PC-9 (cell line): ENCODE data around the gene ANKRD33B. TPM values are rescaled to one million over a fixed set of nuclear protein-coding genes. Genes with fewer than 3 reads are reported as not detected.
"Not testable (repeated sequence)": the region's sequence is repeated elsewhere in the genome, so short reads cannot be mapped to it uniquely, and the experiment has no call there.

Experiments used
- BruUV-seq: library from RNA; stranded (reverse); fragments of 400-500 nt; replicated peaks from 2 replicates; lab custom pipeline; 2021; lab: Mats Ljungman, UMichigan
- CTCF ChIA-PET: fragments of 300-600 bp; sonication (Branson Sonifier 250); formaldehyde crosslinking; loops from one replicate; lab custom pipeline; 2022; ENCODE audit warnings: antibody characterized with exemption; lab: Charles Lee
- POLR2A ChIA-PET: fragments of 300-600 bp; sonication (Branson Sonifier 250); formaldehyde crosslinking; loops from one replicate; lab custom pipeline; 2022; ENCODE audit warnings: antibody characterized with exemption; ENCODE audit not compliant: unreplicated experiment; lab: Charles Lee
- DNase-seq, 2 experiments: peaks; one replicate each; pipeline versions ENCODE4 v3.0.0 to v3.0.0-alpha.2; 2015 to 2022; ENCODE audit warnings: mixed read lengths in 1 of 2
- H2AFZ ChIP-seq: fragments of 200-600 bp; sonication (generic); 2 replicates; pipeline ENCODE4 v1.8.1; 2017; ENCODE audit warnings: antibody characterized with exemption
- H3F3A ChIP-seq: fragments of 200-600 bp; sonication (generic); 2 replicates; pipeline ENCODE4 v1.8.1; 2017; ENCODE audit warnings: antibody characterized with exemption, mild to moderate bottlenecking, low read depth; ENCODE audit not compliant: insufficient read depth
- H3K27ac ChIP-seq: fragments of 200-600 bp; sonication (generic); 2 replicates; pipeline ENCODE4 v1.6.1; 2016; ENCODE audit warnings: mixed run types
- H3K27me3 ChIP-seq: fragments of 200-600 bp; sonication (generic); 2 replicates; pipeline ENCODE4 v1.6.1; 2016; ENCODE audit warnings: low read depth, mixed run types; ENCODE audit not compliant: insufficient read depth
- H3K36me3 ChIP-seq: fragments of 200-600 bp; sonication (generic); 2 replicates; pipeline ENCODE4 v1.6.1; 2016; ENCODE audit warnings: low read depth, mixed run types
- H3K4me1 ChIP-seq: fragments of 200-600 bp; sonication (generic); replicated peaks from 2 replicates; pipeline ENCODE4 v1.6.1; 2016; ENCODE audit warnings: mixed run types; ENCODE audit not compliant: insufficient read depth
- H3K4me2 ChIP-seq: fragments of 200-600 bp; sonication (generic); 2 replicates; pipeline ENCODE4 v1.6.1; 2017; ENCODE audit warnings: mixed run types
- H3K4me3 ChIP-seq: fragments of 200-600 bp; sonication (generic); 2 replicates; pipeline ENCODE4 v1.6.1; 2016; ENCODE audit warnings: mixed run types
- H3K79me2 ChIP-seq: fragments of 200-600 bp; sonication (generic); 2 replicates; pipeline ENCODE4 v1.6.1; 2017; ENCODE audit warnings: low read depth, mixed run types
- H3K9me2 ChIP-seq: fragments of 200-600 bp; sonication (generic); 2 replicates; pipeline ENCODE4 v1.8.1; 2017; ENCODE audit warnings: mild to moderate bottlenecking; ENCODE audit not compliant: insufficient read depth
- H3K9me3 ChIP-seq: fragments of 200-600 bp; sonication (generic); 2 replicates; pipeline ENCODE4 v1.8.1; 2016; ENCODE audit warnings: low read depth; ENCODE audit not compliant: insufficient read depth
- H4K20me1 ChIP-seq: fragments of 200-600 bp; sonication (generic); 2 replicates; pipeline ENCODE4 v1.8.1; 2017; ENCODE audit not compliant: insufficient read depth
- CTCF ChIP-seq: fragments of 200-600 bp; sonication (generic); conservative IDR thresholded peaks from 2 replicates; pipeline ENCODE4 v1.6.1; 2017; ENCODE audit warnings: mixed run types, antibody characterized with exemption, mild to moderate bottlenecking, moderate library complexity
- EZH2 ChIP-seq: fragments of 200-600 bp; sonication (generic); IDR thresholded peaks from 2 replicates; pipeline ENCODE4 v1.8.0; 2017; ENCODE audit warnings: antibody characterized with exemption, low read depth
- intact Hi-C: fragments of 100-400 bp; cut with micrococcal nuclease; formaldehyde crosslinking; loops from one replicate; pipeline ENCODE4 v1.10.0; 2022; ENCODE audit not compliant: unreplicated experiment
- total RNA-seq: library from RNA; stranded (reverse); gene quantifications from 2 replicates; pipeline ENCODE4 v1.2.3, GENCODE V29; 2021

Gene ANKRD33B
- total RNA-seq, 1 experiment from 2014 or later = 32.1 TPM

DNA sequence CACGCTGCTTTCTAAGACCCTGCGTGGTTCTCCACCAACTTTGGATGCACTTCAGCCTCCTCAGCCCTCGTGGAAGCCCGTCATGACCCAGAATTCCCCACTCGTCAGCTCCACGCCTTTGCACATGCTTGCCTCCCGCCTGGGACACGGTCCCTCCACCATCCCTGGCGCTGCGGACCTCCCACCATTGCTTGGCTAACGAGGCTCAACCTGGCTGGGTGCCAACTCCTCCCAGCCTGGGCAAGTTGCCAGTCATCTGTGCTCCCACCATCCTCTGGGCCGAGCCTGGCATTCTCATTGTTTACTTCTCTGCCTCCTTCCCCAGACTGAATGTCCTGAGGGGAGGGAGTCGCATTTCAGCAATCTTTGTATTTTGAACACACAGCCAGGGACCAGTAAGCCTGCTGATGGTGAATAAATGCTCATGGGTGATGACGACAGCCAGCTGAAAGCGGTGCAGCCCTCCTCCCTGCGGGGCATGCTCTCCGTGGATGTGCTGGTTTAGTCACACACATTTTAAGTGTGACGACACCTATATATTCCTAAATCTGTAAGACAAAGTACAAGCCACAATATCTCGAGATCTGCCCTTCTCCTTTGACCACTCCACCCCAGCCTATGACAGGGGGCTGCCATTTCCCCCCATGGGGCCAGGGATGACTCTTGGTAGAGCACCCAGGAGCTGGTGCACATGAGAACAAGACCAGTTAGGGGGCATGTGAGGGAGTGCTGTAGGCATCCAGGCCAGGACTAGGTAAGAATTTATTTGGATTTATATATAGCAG is 37.6 kb downstream of the ANKRD33B start:
- CTCF ChIA-PET = interaction anchor here (0.6 to 0.7 kb wide), 3 partner anchors 57 to 265 kb away, joined by 4 to 11 read pairs (median 4); no protein-coding TSS in a partner anchor
- no peak for TF ChIP-seq CTCF
- TF ChIP-seq EZH2 = no peak
- H2AFZ ChIP-seq = no peak overlapping the region
- no peaks in the 10 kb centered on the region for H3K9me2 ChIP-seq
- no peaks in the 10 kb centered on the region for H3K9me3 ChIP-seq
- intact Hi-C loops = loop anchor here (1.0 to 2.0 kb wide), 5 partner anchors 27 to 148 kb away; partner anchors contain the start of gene ANKRD33B
- peak overlapping the region; percentile 4; the same call in 1 of the 2 replicates for H3K4me3 ChIP-seq
- H3F3A ChIP-seq = peaks cover 32% of the 10 kb centered on the region
- peaks cover 41% of the 10 kb centered on the region for H3K4me1 ChIP-seq
- no peaks in the 10 kb centered on the region for H4K20me1 ChIP-seq
- no TSS peak for BruUV-seq
- H3K79me2 ChIP-seq = peaks cover 24% of the 10 kb centered on the region; the same call in 1 of the 2 replicates
- H3K27me3 ChIP-seq = no peaks in the 10 kb centered on the region
- POLR2A ChIA-PET = interaction anchor here (1.0 kb wide), 1 partner anchor 148 kb away, joined by 3 read pairs; no protein-coding TSS in a partner anchor
- H3K27ac ChIP-seq = peak overlapping the region; percentile 46
- no peaks in the 10 kb centered on the region for H3K36me3 ChIP-seq
- DNase-seq = peak; percentile 93 to 99
- peak overlapping the region; percentile 60 for H3K4me2 ChIP-seq

DNA sequence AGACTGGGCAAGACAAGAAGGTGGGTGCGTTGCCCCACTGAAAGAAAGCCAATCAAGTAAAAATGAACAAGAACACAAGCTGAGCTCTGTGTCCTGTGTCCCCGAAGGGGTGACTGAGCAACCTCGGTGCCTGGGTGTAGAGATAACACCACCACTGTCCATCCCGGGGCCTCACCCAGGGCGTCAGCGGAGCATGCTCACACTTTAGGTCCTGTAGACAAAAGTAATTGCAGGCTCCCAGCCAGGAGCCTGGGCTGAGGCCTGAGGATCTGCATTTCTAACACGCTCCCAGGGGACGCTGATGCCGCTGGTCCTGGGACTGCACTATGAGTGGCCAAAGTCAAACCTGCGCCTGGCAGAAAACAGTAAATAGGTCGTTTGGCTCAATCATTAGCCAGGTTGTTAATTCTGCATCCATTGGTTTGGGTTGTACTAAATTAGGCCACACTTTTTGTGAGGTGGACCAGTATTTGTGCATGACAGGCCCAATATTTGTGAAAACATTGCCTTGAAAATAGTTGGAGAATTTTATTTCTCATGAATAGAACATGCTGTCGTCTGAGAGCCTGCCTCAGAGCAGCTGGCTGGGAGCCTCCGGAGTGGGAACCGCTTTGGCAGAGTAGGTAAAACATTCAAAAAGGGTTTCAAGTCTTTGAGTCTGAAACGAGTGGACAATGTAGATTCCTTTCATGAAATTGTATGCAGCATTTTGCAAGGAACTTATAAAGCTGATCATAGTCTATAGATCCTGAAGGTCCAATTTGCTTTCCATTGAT is 38.3 kb downstream of the ANKRD33B start:
- DNase-seq = no peak
- H3K36me3 ChIP-seq = no peaks in the 10 kb centered on the region
- CTCF ChIA-PET = interaction anchor here (0.6 kb wide), 2 partner anchors 57 to 99 kb away, joined by 6 to 11 read pairs; no protein-coding TSS in a partner anchor
- intact Hi-C loops = no loop called here
- peak overlapping the region; percentile 43 for H3K27ac ChIP-seq
- peak overlapping the region; percentile 60 for H3K4me2 ChIP-seq
- POLR2A ChIA-PET = interaction anchor here (1.0 kb wide), 1 partner anchor 148 kb away, joined by 3 read pairs; no protein-coding TSS in a partner anchor
- peaks cover 16% of the 10 kb centered on the region; the same call in 1 of the 2 replicates for H3K79me2 ChIP-seq
- H3F3A ChIP-seq = peaks cover 30% of the 10 kb centered on the region
- BruUV-seq = no TSS peak
- no peaks in the 10 kb centered on the region for H3K9me2 ChIP-seq
- H3K27me3 ChIP-seq = no peaks in the 10 kb centered on the region
- no peaks in the 10 kb centered on the region for H3K9me3 ChIP-seq
- H3K4me3 ChIP-seq = no peak overlapping the region; the same call in 1 of the 2 replicates
- H2AFZ ChIP-seq = no peak overlapping the region
- H3K4me1 ChIP-seq = peaks cover 35% of the 10 kb centered on the region
- TF ChIP-seq EZH2 = no peak
- TF ChIP-seq CTCF = no peak
- H4K20me1 ChIP-seq = no peaks in the 10 kb centered on the region

DNA sequence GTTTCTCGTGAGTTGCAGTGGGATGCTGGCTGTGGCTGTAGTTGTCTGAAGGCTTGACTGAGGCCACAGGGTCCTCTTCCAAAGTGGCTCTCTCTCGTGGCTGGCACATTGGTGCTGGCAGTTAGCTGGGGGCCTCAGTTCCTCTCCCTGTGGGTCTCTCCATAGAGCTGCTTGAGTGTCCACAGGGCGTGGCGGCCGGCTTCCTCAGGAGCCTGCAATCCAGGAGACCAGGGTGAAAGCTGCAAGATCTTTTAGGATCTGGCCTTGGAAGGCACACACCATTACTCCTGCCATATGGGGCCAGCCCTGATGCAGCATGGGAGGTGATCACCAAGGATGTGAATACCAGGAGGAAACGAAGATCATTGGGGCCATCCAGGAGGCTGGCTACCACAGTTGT is 41.1 kb downstream of the ANKRD33B start:
- Histone ChIP-seq H3K4me1 (peaks cover 24% of the 10 kb centered on the region), H3K79me2 (peaks cover 16% of the 10 kb centered on the region; the same call in 1 of the 2 replicates), H3K4me3 (no peak overlapping the region), H3K36me3 (no peaks in the 10 kb centered on the region), H2AFZ (no peak overlapping the region), H3K4me2 (no peak overlapping the region), H3K27me3 (no peaks in the 10 kb centered on the region), H3K9me2 (no peaks in the 10 kb centered on the region), H4K20me1 (no peaks in the 10 kb centered on the region; the same call in 1 of the 2 replicates), H3F3A (peaks cover 27% of the 10 kb centered on the region), H3K27ac (no peak overlapping the region), H3K9me3 (no peaks in the 10 kb centered on the region)
- intact Hi-C loops = no loop called here
- ChIA-PET CTCF (no interaction called here), POLR2A (no interaction called here)
- BruUV-seq = no TSS peak
- no peak for DNase-seq
- TF ChIP-seq CTCF = no peak
- no peak for TF ChIP-seq EZH2

- H4K20me1 ChIP-seq, intact Hi-C loops, H3K4me2 ChIP-seq, BruUV-seq, H3K9me2 ChIP-seq, H3K79me2 ChIP-seq, H3K9me3 ChIP-seq, H3K4me1 ChIP-seq, H3K27me3 ChIP-seq, H3K27ac ChIP-seq, H3K36me3 ChIP-seq, H2AFZ ChIP-seq, H3K4me3 ChIP-seq: not testable (repeated sequence)
- peaks cover 14% of the 10 kb centered on the region for H3F3A ChIP-seq
- peak in 1 of 2 experiments; percentile 62 for DNase-seq
- POLR2A ChIA-PET = interaction anchor here (0.6 to 0.7 kb wide), 3 partner anchors 64 to 467 kb away, joined by 9 to 17 read pairs (median 14); partner anchors contain the start of gene DAP
- CTCF ChIA-PET = interaction anchor here (0.6 to 0.8 kb wide), 2 partner anchors 21 to 22 kb away, joined by 7 to 10 read pairs; no protein-coding TSS in a partner anchor
These were observed 42.8 kb downstream of the ANKRD33B start for GRCh38 chr5:10606632-10607022.
